Panc1 (cell line): ENCODE data around the gene LAMA1. TPM values are rescaled to one million over a fixed set of nuclear protein-coding genes. Genes with fewer than 3 reads are reported as not detected.

Source experiments
- ATAC-seq: fragments of 200-7000 bp; cut with Tn5 transposase; 2 replicates; pipeline ENCODE4 v1.9.1; 2020; ENCODE audit warnings: mild to moderate bottlenecking, moderate library complexity
- BruUV-seq: library from RNA; stranded (reverse); fragments of 400-500 nt; replicated peaks from 2 replicates; lab custom pipeline; 2021; lab: Mats Ljungman, UMichigan
- CTCF ChIA-PET: fragments of 300-600 bp; sonication (Branson Sonifier 250); formaldehyde crosslinking; loops from one replicate; lab custom pipeline; 2022; ENCODE audit warnings: antibody characterized with exemption; lab: Charles Lee
- POLR2A ChIA-PET: fragments of 300-600 bp; sonication (Branson Sonifier 250); formaldehyde crosslinking; loops from one replicate; lab custom pipeline; 2022; ENCODE audit warnings: antibody characterized with exemption; lab: Charles Lee
- DNase-seq: peaks from one replicate; pipeline ENCODE4 v3.0.0-alpha.2; 2010; ENCODE audit warnings: low read depth, low spot score
- H3K27ac ChIP-seq: 2 replicates; pipeline ENCODE4 v1.5.1; 2011; ENCODE audit warnings: mild to moderate bottlenecking, low read length, inconsistent platforms
- H3K27me3 ChIP-seq: fragments of 200-500 bp; sonication (Bioruptor generic); 2 replicates; pipeline ENCODE4 v1.6.0; 2014; ENCODE audit warnings: low read length, inconsistent platforms; ENCODE audit not compliant: control insufficient read depth, insufficient read depth
- H3K36me3 ChIP-seq: fragments of 200-500 bp; sonication (Bioruptor generic); 2 replicates; pipeline ENCODE4 v1.5.1; 2014; ENCODE audit warnings: inconsistent platforms, mild to moderate bottlenecking, low read length, moderate library complexity; ENCODE audit not compliant: control insufficient read depth, insufficient read depth
- H3K4me1 ChIP-seq: 2 replicates; pipeline ENCODE4 v1.5.1; 2011; ENCODE audit warnings: inconsistent platforms, mild to moderate bottlenecking, low read length, moderate library complexity; ENCODE audit not compliant: control insufficient read depth, insufficient read depth
- H3K4me3 ChIP-seq, 2 experiments: 2 replicates each; pipeline ENCODE4 v1.5.1; 2011 to 2012; ENCODE audit warnings: low read depth in 2 of 2, low read length in 2 of 2, mild to moderate bottlenecking in 2 of 2, inconsistent platforms in 1 of 2, moderate library complexity in 1 of 2
- H3K9me3 ChIP-seq: fragments of 200-500 bp; sonication (Bioruptor generic); 2 replicates; pipeline ENCODE4 v1.5.1; 2014; ENCODE audit warnings: low read depth, mild to moderate bottlenecking, inconsistent platforms, low read length, moderate library complexity; ENCODE audit not compliant: control insufficient read depth, insufficient read depth
- POLR2AphosphoS5 ChIP-seq: IDR thresholded peaks from 2 replicates; pipeline ENCODE4 v1.6.1; 2012; ENCODE audit warnings: mild to moderate bottlenecking, low read depth, low read length, moderate library complexity
- SIN3A ChIP-seq: IDR thresholded peaks from 2 replicates; pipeline ENCODE4 v1.6.1; 2012; ENCODE audit warnings: low read depth, mild to moderate bottlenecking, low read length, moderate library complexity, borderline replicate concordance; ENCODE audit not compliant: insufficient read depth
- TCF7L2 ChIP-seq: IDR thresholded peaks from 2 replicates; pipeline ENCODE4 v1.6.1; 2011; ENCODE audit warnings: mild to moderate bottlenecking, low read depth, low read length, inconsistent platforms
- in situ Hi-C: cut with HindIII; loops from 2 replicates; pipeline ENCODE4 v1.10.0; 2016; ENCODE audit warnings: low sequenced_read_pairs, low pct_unique_long_range_greater_than_20kb
- intact Hi-C: fragments of 100-400 bp; cut with micrococcal nuclease; formaldehyde crosslinking; loops from one replicate; pipeline ENCODE4 v1.10.0; 2022; ENCODE audit not compliant: unreplicated experiment
- total RNA-seq: library from RNA; stranded (reverse); gene quantifications from one replicate; pipeline ENCODE4 v1.2.1, GENCODE V29; 2021; ENCODE audit not compliant: unreplicated experiment
- TF ChIP-seq, protein P1 (sequence below): fragments of 450-650 bp; IDR thresholded peaks from 2 replicates; pipeline ENCODE4 v1.5.1; 2017; ENCODE audit warnings: mild to moderate bottlenecking
- TF ChIP-seq, protein P2 (sequence below), 2 experiments: IDR thresholded peaks; 2 replicates each; pipeline ENCODE4 v1.6.1; 2011 to 2012; ENCODE audit warnings: low read depth in 2 of 2, control low read depth in 1 of 2, low read length in 1 of 2, mild to moderate bottlenecking in 1 of 2, moderate library complexity in 1 of 2; ENCODE audit not compliant: insufficient read depth in 1 of 2

Gene LAMA1
- total RNA-seq, 1 experiment from 2014 or later: 0.03 TPM

DNA sequence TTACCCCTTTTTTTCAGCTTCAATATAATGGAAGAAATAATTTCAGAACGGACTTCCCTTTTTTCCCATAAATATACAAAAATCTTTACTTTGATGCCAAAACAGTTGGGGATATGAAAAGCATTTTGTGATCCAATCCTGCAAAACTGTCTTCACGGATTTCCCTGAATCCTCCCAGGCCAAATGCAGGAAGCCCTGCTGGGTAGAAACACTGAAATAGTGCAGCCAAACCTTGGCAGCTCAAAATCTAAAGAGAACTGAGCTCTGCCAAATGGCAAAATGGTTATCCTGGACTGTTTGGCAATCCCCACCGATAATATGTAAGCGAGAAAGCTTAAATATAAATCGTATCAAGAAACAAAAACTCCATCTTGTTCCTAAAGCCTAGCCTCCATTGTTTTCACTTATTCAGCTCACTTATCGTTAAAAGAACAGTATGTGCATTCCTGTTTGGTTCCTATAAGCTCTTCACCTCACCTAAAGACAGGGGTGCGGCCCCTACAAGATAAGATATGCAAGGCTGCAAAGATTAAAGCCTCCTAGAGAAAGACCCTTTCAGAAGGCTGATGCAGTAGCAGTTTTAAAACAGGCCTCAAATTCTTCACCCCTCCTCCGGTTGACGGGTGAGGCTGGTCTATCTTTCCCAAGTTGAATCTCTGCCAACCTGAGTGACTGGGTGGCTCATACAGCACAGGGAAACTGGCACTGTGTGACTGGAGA, 48.6 kb downstream of the LAMA1 start:
- H3K27me3 ChIP-seq: no peaks in the 10 kb centered on the region
- no TSS peak for BruUV-seq
- no peak overlapping the region for H3K4me3 ChIP-seq
- no peaks in the 10 kb centered on the region for H3K9me3 ChIP-seq
- ATAC-seq: no peak
- in situ Hi-C loops (no loop called here), intact Hi-C loops (no loop called here)
- H3K4me1 ChIP-seq: no peaks in the 10 kb centered on the region
- no peak for DNase-seq
- POLR2A ChIA-PET: no interaction called here
- TF ChIP-seq TCF7L2 (no peak), POLR2AphosphoS5 (no peak), SIN3A (no peak)
- TF ChIP-seq, protein P1, sequence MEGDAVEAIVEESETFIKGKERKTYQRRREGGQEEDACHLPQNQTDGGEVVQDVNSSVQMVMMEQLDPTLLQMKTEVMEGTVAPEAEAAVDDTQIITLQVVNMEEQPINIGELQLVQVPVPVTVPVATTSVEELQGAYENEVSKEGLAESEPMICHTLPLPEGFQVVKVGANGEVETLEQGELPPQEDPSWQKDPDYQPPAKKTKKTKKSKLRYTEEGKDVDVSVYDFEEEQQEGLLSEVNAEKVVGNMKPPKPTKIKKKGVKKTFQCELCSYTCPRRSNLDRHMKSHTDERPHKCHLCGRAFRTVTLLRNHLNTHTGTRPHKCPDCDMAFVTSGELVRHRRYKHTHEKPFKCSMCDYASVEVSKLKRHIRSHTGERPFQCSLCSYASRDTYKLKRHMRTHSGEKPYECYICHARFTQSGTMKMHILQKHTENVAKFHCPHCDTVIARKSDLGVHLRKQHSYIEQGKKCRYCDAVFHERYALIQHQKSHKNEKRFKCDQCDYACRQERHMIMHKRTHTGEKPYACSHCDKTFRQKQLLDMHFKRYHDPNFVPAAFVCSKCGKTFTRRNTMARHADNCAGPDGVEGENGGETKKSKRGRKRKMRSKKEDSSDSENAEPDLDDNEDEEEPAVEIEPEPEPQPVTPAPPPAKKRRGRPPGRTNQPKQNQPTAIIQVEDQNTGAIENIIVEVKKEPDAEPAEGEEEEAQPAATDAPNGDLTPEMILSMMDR: no peak
- TF ChIP-seq, protein P2, sequence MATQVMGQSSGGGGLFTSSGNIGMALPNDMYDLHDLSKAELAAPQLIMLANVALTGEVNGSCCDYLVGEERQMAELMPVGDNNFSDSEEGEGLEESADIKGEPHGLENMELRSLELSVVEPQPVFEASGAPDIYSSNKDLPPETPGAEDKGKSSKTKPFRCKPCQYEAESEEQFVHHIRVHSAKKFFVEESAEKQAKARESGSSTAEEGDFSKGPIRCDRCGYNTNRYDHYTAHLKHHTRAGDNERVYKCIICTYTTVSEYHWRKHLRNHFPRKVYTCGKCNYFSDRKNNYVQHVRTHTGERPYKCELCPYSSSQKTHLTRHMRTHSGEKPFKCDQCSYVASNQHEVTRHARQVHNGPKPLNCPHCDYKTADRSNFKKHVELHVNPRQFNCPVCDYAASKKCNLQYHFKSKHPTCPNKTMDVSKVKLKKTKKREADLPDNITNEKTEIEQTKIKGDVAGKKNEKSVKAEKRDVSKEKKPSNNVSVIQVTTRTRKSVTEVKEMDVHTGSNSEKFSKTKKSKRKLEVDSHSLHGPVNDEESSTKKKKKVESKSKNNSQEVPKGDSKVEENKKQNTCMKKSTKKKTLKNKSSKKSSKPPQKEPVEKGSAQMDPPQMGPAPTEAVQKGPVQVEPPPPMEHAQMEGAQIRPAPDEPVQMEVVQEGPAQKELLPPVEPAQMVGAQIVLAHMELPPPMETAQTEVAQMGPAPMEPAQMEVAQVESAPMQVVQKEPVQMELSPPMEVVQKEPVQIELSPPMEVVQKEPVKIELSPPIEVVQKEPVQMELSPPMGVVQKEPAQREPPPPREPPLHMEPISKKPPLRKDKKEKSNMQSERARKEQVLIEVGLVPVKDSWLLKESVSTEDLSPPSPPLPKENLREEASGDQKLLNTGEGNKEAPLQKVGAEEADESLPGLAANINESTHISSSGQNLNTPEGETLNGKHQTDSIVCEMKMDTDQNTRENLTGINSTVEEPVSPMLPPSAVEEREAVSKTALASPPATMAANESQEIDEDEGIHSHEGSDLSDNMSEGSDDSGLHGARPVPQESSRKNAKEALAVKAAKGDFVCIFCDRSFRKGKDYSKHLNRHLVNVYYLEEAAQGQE (IDR thresholded peaks at IDR 0.05; ENCODE audit: insufficient read depth in 1 of 2, low read depth in 2 of 2, low read length in 1 of 2): no peak
- H3K27ac ChIP-seq: no peak overlapping the region
- CTCF ChIA-PET: no interaction called here
- no peaks in the 10 kb centered on the region for H3K36me3 ChIP-seq

DNA sequence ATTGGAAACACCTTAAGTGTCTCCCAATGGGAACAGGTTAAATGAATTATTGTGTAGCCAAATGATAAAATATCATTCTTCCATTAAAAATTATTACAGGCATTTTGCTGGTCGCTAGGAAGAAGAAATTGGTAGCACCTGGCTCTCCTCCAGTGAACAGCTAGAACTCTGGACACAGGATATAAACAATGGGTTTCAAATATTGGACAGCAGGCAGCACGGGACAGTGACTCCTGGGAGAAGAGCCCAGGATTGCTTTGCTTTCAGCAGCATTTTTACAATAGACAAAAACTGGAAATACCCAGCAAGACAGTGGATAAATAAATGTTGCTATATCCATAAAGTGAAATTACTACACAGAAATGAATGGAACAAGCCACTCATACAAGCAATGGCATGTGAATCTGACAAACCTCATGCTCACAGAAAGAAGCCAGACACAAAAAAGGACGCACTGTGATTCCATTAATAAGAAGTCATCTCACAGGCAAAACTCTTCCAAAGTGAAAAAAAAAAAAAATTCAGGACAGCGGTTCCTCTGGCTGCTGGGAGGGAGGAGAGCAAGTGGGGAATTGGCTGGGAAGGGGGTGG, 50.5 kb downstream of the LAMA1 start:
- intact Hi-C loops (no loop called here), in situ Hi-C loops (no loop called here)
- Histone ChIP-seq H3K27me3 (no peaks in the 10 kb centered on the region), H3K36me3 (no peaks in the 10 kb centered on the region), H3K4me3 (no peak overlapping the region), H3K27ac (no peak overlapping the region), H3K4me1 (no peaks in the 10 kb centered on the region), H3K9me3 (no peaks in the 10 kb centered on the region)
- DNase-seq (no peak), ATAC-seq (no peak)
- BruUV-seq: no TSS peak
- TF ChIP-seq POLR2AphosphoS5 (no peak), SIN3A (no peak), TCF7L2 (no peak)
- TF ChIP-seq, protein P1: no peak
- TF ChIP-seq, protein P2 (IDR thresholded peaks at IDR 0.05; ENCODE audit: insufficient read depth in 1 of 2, low read depth in 2 of 2, low read length in 1 of 2): no peak
- CTCF ChIA-PET: no interaction called here
- POLR2A ChIA-PET: no interaction called here
